NCI-H2081 (cell line): ENCODE results near the gene GFER.
"Not testable (repeated sequence)": the region's sequence is repeated elsewhere in the genome, so short reads cannot be mapped to it uniquely, and the experiment has no call there.

Experiments used
- DNase-seq, 2 experiments: peaks; one replicate each; lab custom pipeline; 2025; lab: John Stamatoyannopoulos, UW

GFER gene

GRCh38 chr16:2026461-2027023 lies 42.5 kb downstream of the GFER start, which contains the start of gene NHERF2:
Gene NHERF2, plus strand, starts transcription at chr16:2026902. Its CDS starts 104 bp downstream, at chr16:2027006.
- peak in 1 of 2 experiments; percentile 9 for DNase-seq

GRCh38 chr16:2027024-2028010 lies 43.3 kb downstream of the GFER start:
- peak in 1 of 2 experiments; percentile 26 for DNase-seq

GRCh38 chr16:2028146-2028545 lies 44.2 kb downstream of the GFER start:
- no peak for DNase-seq

GRCh38 chr16:2028620-2029220 lies 44.7 kb downstream of the GFER start:
- DNase-seq: peak in 1 of 2 experiments; percentile 54

GRCh38 chr16:2029350-2029749 lies 45.4 kb downstream of the GFER start:
- DNase-seq: no peak

- DNase-seq: no peak
Observed at GRCh38 chr16:2030036-2030435, 46.0 kb downstream of the GFER start.

- no peak for DNase-seq
Observed at GRCh38 chr16:2031081-2031577, 47.1 kb downstream of the GFER start.

- DNase-seq: no peak
Observed at GRCh38 chr16:2032285-2033056, 48.5 kb downstream of the GFER start.

- DNase-seq: no peak
Observed at GRCh38 chr16:2033057-2033908, 49.3 kb downstream of the GFER start.

- DNase-seq: not testable (repeated sequence)
Observed at GRCh38 chr16:2033909-2034695, 50.1 kb downstream of the GFER start.

- DNase-seq: no peak
Observed at GRCh38 chr16:2034696-2035430, 50.9 kb downstream of the GFER start.

- peak; percentile 39 to 55 for DNase-seq
Observed at GRCh38 chr16:2035431-2036199, 51.6 kb downstream of the GFER start.

- DNase-seq: no peak
Observed at GRCh38 chr16:2036200-2036966, 52.4 kb downstream of the GFER start.

GRCh38 chr16:2037115-2037514 lies 53.1 kb downstream of the GFER start:
- no peak for DNase-seq
